SK-N-MC (cell line): ENCODE results near the gene ZDHHC19.

Experiments used
- DNase-seq: peaks from one replicate; pipeline ENCODE4 v3.0.0-alpha.2; 2011; ENCODE audit warnings: low read depth, low spot score
- H3K27ac ChIP-seq: fragments of 200-600 bp; sonication (generic); 2 replicates; pipeline ENCODE4 v1.5.1; 2016; ENCODE audit warnings: mixed run types
- H3K36me3 ChIP-seq: fragments of 200-600 bp; sonication (generic); 2 replicates; pipeline ENCODE4 v1.6.1; 2017; ENCODE audit warnings: antibody characterized with exemption, low read length, mixed read lengths; ENCODE audit not compliant: insufficient read depth
- H3K4me3 ChIP-seq: fragments of 200-600 bp; sonication (generic); 2 replicates; pipeline ENCODE4 v1.5.1; 2016
- H3K9ac ChIP-seq: fragments of 200-600 bp; sonication (generic); 2 replicates; pipeline ENCODE4 v1.8.0; 2017; ENCODE audit warnings: mixed run types, mixed read lengths; ENCODE audit not compliant: insufficient read length
- H3K9me3 ChIP-seq: fragments of 200-600 bp; sonication (generic); 2 replicates; pipeline ENCODE4 v1.6.1; 2017; ENCODE audit warnings: low read depth, mild to moderate bottlenecking, antibody characterized with exemption, low read length, moderate library complexity, mixed read lengths
- EZH2 ChIP-seq: fragments of 200-600 bp; sonication (generic); IDR thresholded peaks from one replicate; pipeline ENCODE4 v1.6.1; 2017; ENCODE audit warnings: antibody characterized with exemption
- FOXP2 ChIP-seq: optimal IDR thresholded peaks from 2 replicates; pipeline ENCODE3; 2011; ENCODE audit warnings: mild to moderate bottlenecking, moderate library complexity; ENCODE audit not compliant: insufficient read depth; ENCODE audit errors: extremely low read length, control extremely low read depth
- POLR2AphosphoS5 ChIP-seq: IDR thresholded peaks from 2 replicates; pipeline ENCODE4 v1.6.1; 2012; ENCODE audit warnings: mild to moderate bottlenecking, low read depth, low read length, borderline replicate concordance

ZDHHC19 gene

GRCh38 chr3:196227629-196228493 lies 16.7 kb upstream of the ZDHHC19 start:
- TF ChIP-seq FOXP2 = no peak
- TF ChIP-seq POLR2AphosphoS5 = no peak
- H3K9me3 ChIP-seq = no peaks in the 10 kb centered on the region
- no peak for DNase-seq
- H3K36me3 ChIP-seq = no peaks in the 10 kb centered on the region
- no peak overlapping the region for H3K9ac ChIP-seq
- no peak overlapping the region for H3K4me3 ChIP-seq
- H3K27ac ChIP-seq = no peak overlapping the region

- TF ChIP-seq FOXP2 = no peak
- no peak for TF ChIP-seq POLR2AphosphoS5
- Histone ChIP-seq H3K9me3 (no peaks in the 10 kb centered on the region), H3K9ac (no peak overlapping the region)
These were observed 15.9 kb upstream of the ZDHHC19 start for GRCh38 chr3:196227121-196227561.

GRCh38 chr3:196225763-196226364 lies 14.7 kb upstream of the ZDHHC19 start:
- H3K9ac ChIP-seq = no peak overlapping the region
- H3K36me3 ChIP-seq = no peaks in the 10 kb centered on the region
- no peak for TF ChIP-seq EZH2
- TF ChIP-seq FOXP2 = no peak
- no peak for TF ChIP-seq POLR2AphosphoS5
- no peak overlapping the region for H3K4me3 ChIP-seq
- no peak overlapping the region for H3K27ac ChIP-seq
- no peak for DNase-seq
- no peaks in the 10 kb centered on the region for H3K9me3 ChIP-seq

More at GRCh38 chr3:196227121-196227561, 15.9 kb upstream of the ZDHHC19 start:
- no peak for DNase-seq
- Histone ChIP-seq H3K27ac (no peak overlapping the region), H3K4me3 (no peak overlapping the region), H3K36me3 (no peaks in the 10 kb centered on the region)

GRCh38 chr3:196225086-196225485 lies 13.9 kb upstream of the ZDHHC19 start:
- H3K36me3 ChIP-seq = no peaks in the 10 kb centered on the region
- no peak for DNase-seq
- no peak overlapping the region for H3K4me3 ChIP-seq
- no peak overlapping the region for H3K9ac ChIP-seq
- TF ChIP-seq EZH2 (no peak), POLR2AphosphoS5 (no peak), FOXP2 (no peak)
- H3K9me3 ChIP-seq = no peaks in the 10 kb centered on the region
- no peak overlapping the region for H3K27ac ChIP-seq

- H3K27ac ChIP-seq = no peak overlapping the region
- no peak for TF ChIP-seq EZH2
- TF ChIP-seq FOXP2 = no peak
- TF ChIP-seq POLR2AphosphoS5 = no peak
These were observed 11.8 kb upstream of the ZDHHC19 start for GRCh38 chr3:196222876-196223595.

GRCh38 chr3:196220991-196221390 lies 9.8 kb upstream of the ZDHHC19 start:
- DNase-seq = no peak
- no peak overlapping the region for H3K27ac ChIP-seq
- H3K9me3 ChIP-seq = no peaks in the 10 kb centered on the region
- H3K9ac ChIP-seq = no peak overlapping the region
- no peak overlapping the region for H3K4me3 ChIP-seq
- no peak for TF ChIP-seq POLR2AphosphoS5
- no peak for TF ChIP-seq FOXP2
- TF ChIP-seq EZH2 = no peak
- no peaks in the 10 kb centered on the region for H3K36me3 ChIP-seq

More at GRCh38 chr3:196222876-196223595, 11.8 kb upstream of the ZDHHC19 start:
- Histone ChIP-seq H3K36me3 (no peaks in the 10 kb centered on the region), H3K9me3 (no peaks in the 10 kb centered on the region), H3K4me3 (no peak overlapping the region), H3K9ac (no peak overlapping the region)
- no peak for DNase-seq

GRCh38 chr3:196220587-196220986 lies 9.4 kb upstream of the ZDHHC19 start:
- no peak for TF ChIP-seq POLR2AphosphoS5
- no peak for TF ChIP-seq FOXP2
- no peak for TF ChIP-seq EZH2
- no peak overlapping the region for H3K9ac ChIP-seq
- no peaks in the 10 kb centered on the region for H3K36me3 ChIP-seq
- no peak overlapping the region for H3K4me3 ChIP-seq
- H3K9me3 ChIP-seq = no peaks in the 10 kb centered on the region
- no peak for DNase-seq
- no peak overlapping the region for H3K27ac ChIP-seq

- DNase-seq = no peak
- no peak overlapping the region for H3K27ac ChIP-seq
- H3K36me3 ChIP-seq = no peaks in the 10 kb centered on the region
- H3K9me3 ChIP-seq = no peaks in the 10 kb centered on the region
- no peak for TF ChIP-seq POLR2AphosphoS5
- no peak for TF ChIP-seq FOXP2
- TF ChIP-seq EZH2 = no peak
- no peak overlapping the region for H3K4me3 ChIP-seq
- no peak overlapping the region for H3K9ac ChIP-seq
These were observed 8.7 kb upstream of the ZDHHC19 start for GRCh38 chr3:196219970-196220311.
